ENCODE results near the gene USP21.

DNA sequence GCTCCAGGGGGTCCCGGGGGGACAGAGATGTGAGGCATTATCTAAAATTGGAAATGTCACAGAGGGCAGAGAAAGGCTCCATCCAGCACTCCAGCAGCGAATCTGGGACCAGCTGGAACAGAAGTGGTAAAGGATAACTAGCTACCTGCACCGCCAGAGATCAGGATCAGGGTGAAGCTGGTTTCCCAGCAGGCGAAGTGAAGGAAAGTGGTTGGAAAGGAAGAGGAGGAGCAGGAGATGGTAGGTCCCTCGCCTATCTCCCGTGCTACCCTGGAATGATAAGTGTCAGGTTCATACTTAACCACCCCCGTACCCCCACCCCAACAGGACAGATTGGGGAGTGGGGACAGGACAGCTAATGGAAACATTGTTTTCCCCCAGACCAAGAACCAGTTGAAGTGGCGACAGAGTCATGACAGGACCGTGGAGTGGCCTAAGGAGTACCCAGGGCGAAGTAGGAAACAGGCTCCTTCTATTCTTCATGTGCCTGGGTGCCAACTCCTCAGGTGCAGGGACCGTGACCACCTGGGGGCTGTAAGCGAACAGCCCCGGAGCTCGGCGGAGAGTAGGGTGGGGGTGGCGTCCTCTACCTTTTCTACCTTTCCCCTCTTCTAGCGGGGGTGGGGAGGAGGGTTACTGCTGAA lies 17.3 kb downstream of the USP21 start:
- no peak for TF ChIP-seq POLR2A (IDR thresholded peaks at IDR 0.05)
- TF ChIP-seq, protein P1, sequence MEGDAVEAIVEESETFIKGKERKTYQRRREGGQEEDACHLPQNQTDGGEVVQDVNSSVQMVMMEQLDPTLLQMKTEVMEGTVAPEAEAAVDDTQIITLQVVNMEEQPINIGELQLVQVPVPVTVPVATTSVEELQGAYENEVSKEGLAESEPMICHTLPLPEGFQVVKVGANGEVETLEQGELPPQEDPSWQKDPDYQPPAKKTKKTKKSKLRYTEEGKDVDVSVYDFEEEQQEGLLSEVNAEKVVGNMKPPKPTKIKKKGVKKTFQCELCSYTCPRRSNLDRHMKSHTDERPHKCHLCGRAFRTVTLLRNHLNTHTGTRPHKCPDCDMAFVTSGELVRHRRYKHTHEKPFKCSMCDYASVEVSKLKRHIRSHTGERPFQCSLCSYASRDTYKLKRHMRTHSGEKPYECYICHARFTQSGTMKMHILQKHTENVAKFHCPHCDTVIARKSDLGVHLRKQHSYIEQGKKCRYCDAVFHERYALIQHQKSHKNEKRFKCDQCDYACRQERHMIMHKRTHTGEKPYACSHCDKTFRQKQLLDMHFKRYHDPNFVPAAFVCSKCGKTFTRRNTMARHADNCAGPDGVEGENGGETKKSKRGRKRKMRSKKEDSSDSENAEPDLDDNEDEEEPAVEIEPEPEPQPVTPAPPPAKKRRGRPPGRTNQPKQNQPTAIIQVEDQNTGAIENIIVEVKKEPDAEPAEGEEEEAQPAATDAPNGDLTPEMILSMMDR (IDR thresholded peaks at IDR 0.05), result no peak
